Measurements from ENCODE around the gene SLC24A4. TPM values are rescaled to one million over a fixed set of nuclear protein-coding genes. Genes with fewer than 3 reads are reported as not detected.

Gene SLC24A4
- polyA plus RNA-seq, 1 donor from 2014 or later = 0.17 TPM

- Histone ChIP-seq H3K9ac (ENCODE audit: low read length) (no peak overlapping the region), H3K36me3 (ENCODE audit: insufficient read depth, low read length) (no peaks in the 10 kb centered on the region), H3K9me2 (ENCODE audit: insufficient read depth, low read length) (no peaks in the 10 kb centered on the region), H3K27ac (ENCODE audit: low read length) (no peak overlapping the region), H2AFZ (ENCODE audit: low read depth, low read length) (no peak overlapping the region), H3K79me2 (replicated peaks; ENCODE audit: insufficient read depth, low read length) (no peaks in the 10 kb centered on the region), H3F3A (ENCODE audit: insufficient read depth, low read length, poor library complexity, severe bottlenecking) (no peaks in the 10 kb centered on the region), H4K20me1 (ENCODE audit: insufficient read depth) (no peaks in the 10 kb centered on the region), H3K27me3 (ENCODE audit: insufficient read depth, low read depth, low read length) (no peaks in the 10 kb centered on the region), H3K9me3 (ENCODE audit: low read length) (no peaks in the 10 kb centered on the region), H3K4me3 (ENCODE audit: low read length) (no peak overlapping the region), H3K4me2 (ENCODE audit: low read length) (no peak overlapping the region)
- TF ChIP-seq MXI1 (conservative IDR thresholded peaks at IDR 0.05; ENCODE audit: poor library complexity, severe bottlenecking) (no peak), EZH2 (IDR thresholded peaks at IDR 0.05; ENCODE audit: borderline replicate concordance, insufficient read depth, low read length, poor library complexity, severe bottlenecking) (no peak), EP300 (conservative IDR thresholded peaks at IDR 0.05; ENCODE audit: poor library complexity, severe bottlenecking) (no peak), REST (IDR thresholded peaks at IDR 0.05; ENCODE audit: borderline replicate concordance) (no peak), TAF1 (IDR thresholded peaks at IDR 0.05; ENCODE audit: low read depth) (no peak), RAD21 (conservative IDR thresholded peaks at IDR 0.05) (no peak), POLR2AphosphoS5 (IDR thresholded peaks at IDR 0.05) (no peak), SMC3 (conservative IDR thresholded peaks at IDR 0.05; ENCODE audit: poor library complexity) (no peak), CTCF (IDR thresholded peaks at IDR 0.05; ENCODE audit: poor library complexity, severe bottlenecking) (no peak)
Measured at GRCh38 chr14:92481386-92481785, 158.4 kb downstream of the SLC24A4 start.

DNA sequence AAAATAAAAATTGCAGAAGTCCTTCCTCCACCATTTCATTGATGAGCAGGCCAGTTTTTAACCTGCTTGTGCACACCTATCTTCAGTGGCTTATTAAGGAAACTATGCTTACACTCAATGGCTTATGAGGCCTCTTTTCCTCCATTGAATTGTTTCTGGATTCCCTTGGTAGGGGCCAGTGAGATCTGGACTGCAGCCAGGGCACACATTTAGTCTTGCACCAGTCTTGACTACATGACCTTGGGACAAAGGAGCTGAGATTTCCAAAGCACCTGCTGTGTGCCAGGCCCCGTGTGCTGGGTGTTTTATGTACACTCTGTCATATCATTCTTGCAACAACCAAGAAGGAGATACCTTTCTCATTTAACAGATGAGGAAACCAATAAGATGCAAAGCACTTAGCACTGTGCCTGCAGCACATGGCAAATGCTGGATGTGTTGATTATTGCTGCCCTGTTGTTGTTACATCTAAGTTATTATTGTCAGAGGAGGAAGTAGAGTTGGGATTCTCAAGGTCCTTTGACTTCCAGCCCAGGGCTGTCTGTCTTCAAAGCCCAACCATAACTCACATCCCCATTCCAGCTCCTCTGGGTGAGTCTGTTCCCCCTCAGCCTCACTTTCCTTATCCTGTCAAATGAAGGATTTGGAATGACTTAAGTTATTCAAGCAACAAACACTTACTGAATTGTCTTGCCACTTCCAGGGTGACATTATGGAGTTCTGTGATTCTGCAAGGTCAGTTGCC is 159.0 kb downstream of the SLC24A4 start:
- Histone ChIP-seq H2AFZ (ENCODE audit: low read depth, low read length) (no peak overlapping the region), H3K9me2 (ENCODE audit: insufficient read depth, low read length) (no peaks in the 10 kb centered on the region), H3K4me3 (ENCODE audit: low read length) (no peak overlapping the region), H4K20me1 (ENCODE audit: insufficient read depth) (no peaks in the 10 kb centered on the region), H3K9me3 (ENCODE audit: low read length) (no peaks in the 10 kb centered on the region), H3K79me2 (replicated peaks; ENCODE audit: insufficient read depth, low read length) (no peaks in the 10 kb centered on the region), H3K27ac (ENCODE audit: low read length) (no peak overlapping the region), H3K4me2 (ENCODE audit: low read length) (no peak overlapping the region), H3K27me3 (ENCODE audit: insufficient read depth, low read depth, low read length) (no peaks in the 10 kb centered on the region), H3F3A (ENCODE audit: insufficient read depth, low read length, poor library complexity, severe bottlenecking) (no peaks in the 10 kb centered on the region), H3K9ac (ENCODE audit: low read length) (no peak overlapping the region), H3K36me3 (ENCODE audit: insufficient read depth, low read length) (no peaks in the 10 kb centered on the region)
- TF ChIP-seq RAD21 (conservative IDR thresholded peaks at IDR 0.05) (no peak), SMC3 (conservative IDR thresholded peaks at IDR 0.05; ENCODE audit: poor library complexity) (no peak)

Measured in neural cell (in vitro differentiated cells).